NCI-H2227 (cell line): Measurements from ENCODE around the gene NCF4.

Experiments used
- DNase-seq: peaks from one replicate; lab custom pipeline; 2025; ENCODE audit not compliant: unreplicated experiment; lab: John Stamatoyannopoulos, UW

Gene NCF4

GRCh38 chr22:36921309-36922104 is 60.7 kb downstream of the NCF4 start:
- DNase-seq: no peak

- no peak for DNase-seq
Observed at GRCh38 chr22:36922105-36922608, 61.4 kb downstream of the NCF4 start.

- no peak for DNase-seq
Observed at GRCh38 chr22:36922711-36923110, 61.9 kb downstream of the NCF4 start.

- no peak for DNase-seq
Observed at GRCh38 chr22:36923131-36923788, 62.5 kb downstream of the NCF4 start.

GRCh38 chr22:36924151-36924698 is 63.4 kb downstream of the NCF4 start:
- DNase-seq: no peak

GRCh38 chr22:36925388-36926290 is 64.8 kb downstream of the NCF4 start:
- DNase-seq: no peak

- DNase-seq: no peak
Observed at GRCh38 chr22:36926309-36926708, 65.5 kb downstream of the NCF4 start.

GRCh38 chr22:36926721-36927435 is 66.1 kb downstream of the NCF4 start:
- no peak for DNase-seq
